ENCODE results near the gene MALRD1.

The MALRD1 gene

DNA sequence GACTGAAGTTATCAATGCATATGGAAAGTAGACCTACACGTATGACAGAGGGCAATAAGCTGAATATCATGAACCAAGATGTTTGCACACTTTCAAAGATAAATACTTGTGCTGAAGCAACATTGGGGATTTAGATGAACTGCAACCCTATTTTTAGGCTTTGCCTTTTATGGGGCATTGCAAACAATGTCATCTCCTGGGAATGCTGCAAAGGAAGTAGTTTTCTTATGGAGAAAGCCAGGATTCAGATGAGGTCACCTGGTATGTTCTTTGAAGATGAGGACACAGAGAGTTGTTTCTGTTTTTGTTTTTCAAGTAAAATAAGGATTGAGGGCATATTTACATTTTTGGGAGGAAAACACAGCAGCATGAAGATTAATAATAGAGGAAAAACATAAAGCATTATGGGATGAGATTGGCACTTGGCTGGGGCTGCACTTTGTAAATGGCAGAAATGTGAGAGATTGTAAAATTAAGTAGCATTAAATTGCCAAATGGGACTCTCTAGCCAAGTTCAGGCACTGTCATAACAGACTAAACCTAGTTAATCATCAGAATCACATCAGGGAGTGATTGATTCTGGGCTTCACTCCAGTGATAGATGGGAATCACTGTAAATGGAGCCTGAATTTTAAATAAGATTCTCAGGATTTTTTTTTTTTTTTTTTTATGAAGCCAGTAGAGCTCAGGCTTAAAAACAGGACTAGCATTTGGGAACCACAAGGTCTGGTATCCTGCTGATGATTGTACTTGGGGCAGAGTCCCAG is 63.1 kb downstream of the MALRD1 start:
- DNase-seq = no peak

GRCh38 chr10:19117438-19117837 is 68.8 kb downstream of the MALRD1 start:
- DNase-seq = no peak

DNA sequence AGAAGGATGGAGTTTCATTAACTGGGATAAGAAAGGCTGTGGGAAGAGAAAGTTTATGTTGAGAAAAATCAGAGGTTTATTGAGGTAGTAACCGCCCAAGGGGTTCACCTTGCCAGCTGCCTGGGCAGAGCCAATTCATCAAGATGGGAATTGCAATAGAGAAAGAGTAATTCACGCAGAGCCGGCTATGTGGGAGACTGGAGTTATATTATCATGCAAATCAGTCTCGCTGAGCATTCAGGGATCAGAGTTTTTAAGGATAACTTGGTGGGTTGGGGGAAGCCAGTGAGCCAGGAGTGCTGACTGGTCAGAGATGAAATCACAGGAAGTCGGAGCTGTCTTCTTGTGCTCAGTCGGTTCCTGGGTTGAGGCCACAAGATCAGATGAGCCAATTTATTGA is 70.6 kb downstream of the MALRD1 start:
- no peak for DNase-seq

DNA sequence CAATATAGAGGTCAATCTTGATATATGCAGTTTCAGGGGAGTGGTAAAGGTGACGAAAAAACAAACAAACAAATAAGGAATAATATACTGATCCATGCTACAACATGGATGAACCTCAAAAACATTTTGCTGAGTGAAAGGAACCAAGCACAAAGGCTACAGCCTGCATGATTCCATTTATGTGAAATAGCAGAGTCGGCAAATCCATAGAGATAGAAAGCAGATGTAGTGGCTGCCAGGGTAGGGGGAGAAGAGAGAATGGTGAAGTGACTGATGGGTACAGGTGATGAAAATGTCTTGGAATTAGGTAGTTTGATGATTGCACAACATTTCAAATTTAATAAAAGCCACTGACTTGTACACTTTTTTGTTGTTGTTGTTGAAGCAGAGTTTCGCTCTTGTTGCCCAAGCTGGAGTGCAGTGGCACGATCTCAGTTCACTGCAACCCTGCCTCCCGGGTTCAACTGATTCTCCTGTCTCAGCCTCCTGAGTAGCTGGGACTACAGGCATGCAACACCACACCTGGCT is 71.8 kb downstream of the MALRD1 start:
- DNase-seq = no peak

GRCh38 chr10:19133992-19134391 is 85.4 kb downstream of the MALRD1 start:
- DNase-seq = no peak

GRCh38 chr10:19142967-19143366 is 94.4 kb downstream of the MALRD1 start:
- no peak for DNase-seq

GRCh38 chr10:19144206-19144605 is 95.6 kb downstream of the MALRD1 start:
- no peak for DNase-seq

DNA sequence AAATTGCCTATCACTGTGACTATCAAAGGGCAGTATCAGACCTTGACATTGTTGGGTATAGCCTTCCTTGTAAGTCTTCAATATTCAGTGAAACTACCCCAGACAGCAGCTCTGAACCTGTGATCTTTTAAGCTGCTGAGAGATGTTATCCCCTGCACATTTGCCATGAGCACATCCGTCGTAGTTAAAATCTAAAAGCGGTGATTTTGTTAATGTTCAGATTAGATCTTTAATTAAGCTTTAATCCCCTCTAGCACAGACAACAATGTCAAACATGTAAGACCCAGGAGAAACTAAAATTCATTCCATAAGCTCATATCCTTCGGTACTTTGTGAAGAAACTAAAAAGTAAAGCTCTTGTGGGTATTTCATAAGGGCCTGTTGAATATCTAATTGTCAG is 105.8 kb downstream of the MALRD1 start:
- DNase-seq = no peak

DNA sequence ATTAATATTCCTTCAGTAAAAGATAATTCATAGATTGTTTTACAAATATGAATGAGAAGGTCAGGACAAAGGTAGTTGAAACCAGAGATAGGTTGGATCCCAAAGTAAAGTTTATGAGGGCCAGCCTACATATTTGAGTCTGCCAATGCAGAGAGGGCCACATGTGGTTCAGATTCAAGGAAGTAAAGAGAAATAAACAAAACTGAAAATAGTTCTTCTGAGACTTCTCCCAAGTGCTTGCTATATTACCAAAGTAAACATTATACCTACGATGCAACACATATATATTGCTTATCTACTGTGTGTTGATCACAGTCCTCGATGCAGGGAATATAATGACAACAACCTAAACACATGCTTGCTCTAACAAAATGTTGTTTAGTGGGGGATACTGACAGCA is 109.8 kb downstream of the MALRD1 start:
- DNase-seq = no peak

DNA sequence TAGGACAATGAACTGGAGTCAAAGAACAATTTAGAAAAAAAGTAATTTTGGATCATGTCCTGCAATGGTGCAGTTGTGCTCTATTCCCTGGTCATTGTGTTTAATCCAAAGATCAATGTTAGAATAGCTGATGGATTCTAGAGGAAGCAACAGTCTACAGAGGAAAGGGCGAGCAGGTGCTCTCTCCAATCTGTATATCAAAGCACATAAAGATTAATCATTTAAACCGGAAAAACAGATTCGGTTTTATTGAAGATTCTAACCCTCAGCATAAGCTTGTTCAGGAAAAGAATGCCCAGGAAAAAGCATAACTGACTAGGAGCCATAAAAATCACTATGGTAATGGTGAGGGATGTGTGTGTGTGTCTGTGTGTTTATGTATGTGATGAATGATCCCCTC is 110.3 kb downstream of the MALRD1 start:
- DNase-seq = no peak

DNA sequence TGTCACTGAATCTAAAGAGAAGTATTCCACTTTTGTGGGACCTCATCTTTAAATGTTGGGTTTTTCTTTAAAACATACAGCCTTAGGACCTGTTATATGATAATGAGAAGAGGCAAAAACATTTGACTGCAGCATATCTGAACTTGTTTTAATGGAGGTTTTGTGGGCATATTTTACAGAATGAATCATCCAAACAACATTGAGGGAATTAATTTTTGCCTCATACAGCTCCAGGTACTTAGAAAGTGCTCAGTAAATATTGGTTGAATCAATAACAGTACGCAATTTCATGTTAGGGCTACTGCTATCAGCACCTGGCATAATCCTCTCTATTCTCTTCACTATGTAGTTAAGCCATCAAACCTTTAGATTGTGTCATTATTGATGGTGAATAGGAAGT is 115.9 kb downstream of the MALRD1 start:
- no peak for DNase-seq

GRCh38 chr10:19168584-19168983 is 120.0 kb downstream of the MALRD1 start:
- DNase-seq = no peak

DNA sequence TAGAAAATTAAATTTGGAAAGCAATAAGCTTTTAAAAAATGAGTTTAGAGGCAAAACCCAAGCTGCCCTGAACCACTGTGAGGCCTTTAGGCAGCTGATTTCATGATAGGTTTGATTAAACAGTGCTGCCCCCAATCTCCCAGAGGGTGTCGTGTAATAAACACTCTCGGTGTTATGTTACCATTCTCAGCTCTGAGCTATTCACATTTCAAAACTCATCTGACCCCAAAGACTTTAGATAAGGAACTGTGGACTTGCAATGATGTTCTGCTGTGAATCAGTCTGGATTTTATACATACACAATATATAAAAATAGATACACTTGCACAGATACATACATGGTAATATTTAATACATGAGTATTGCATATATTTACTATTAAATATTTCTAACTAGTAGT is 120.4 kb downstream of the MALRD1 start:
- no peak for DNase-seq

DNA sequence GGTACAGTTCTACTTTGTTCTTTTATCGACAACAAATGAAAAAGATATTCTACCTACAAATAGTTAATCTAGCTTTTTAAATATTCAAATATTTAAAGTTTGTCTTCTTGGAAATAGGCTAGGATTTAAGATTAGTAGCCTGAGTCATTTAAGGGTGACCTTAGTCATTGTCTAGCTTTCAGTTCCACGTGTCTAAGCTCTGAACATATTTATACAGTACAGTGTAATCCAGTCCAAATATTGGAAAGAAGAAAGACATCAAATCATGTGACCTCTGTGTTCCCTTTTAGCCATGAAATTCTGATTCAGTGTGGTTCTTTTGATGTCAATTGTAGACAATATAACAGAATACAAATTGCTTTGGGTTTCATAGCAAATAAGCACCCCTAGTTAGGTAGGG is 121.1 kb downstream of the MALRD1 start:
- DNase-seq = no peak

DNA sequence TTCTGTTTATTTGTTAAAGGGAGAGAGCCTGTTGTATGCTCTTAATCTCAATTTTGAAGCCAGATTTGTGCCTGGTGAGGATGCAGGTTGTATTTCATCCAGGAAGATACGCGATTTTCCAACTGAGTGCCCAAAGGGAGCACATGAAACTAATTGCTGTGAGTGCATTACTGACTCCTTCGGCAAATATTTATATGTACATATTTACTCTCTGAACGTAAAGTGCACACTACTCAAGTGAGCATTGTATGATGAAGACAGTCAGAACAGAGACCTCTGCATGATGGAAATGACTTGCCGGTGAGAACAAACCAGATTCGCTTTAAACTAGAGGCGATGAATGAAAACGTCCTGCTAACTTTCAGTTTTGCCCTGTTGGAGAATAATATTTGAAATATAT is 130.1 kb downstream of the MALRD1 start:
- no peak for DNase-seq

GRCh38 chr10:19184891-19185290 is 136.3 kb downstream of the MALRD1 start:
- no peak for DNase-seq

- no peak for DNase-seq
Observed at GRCh38 chr10:19194866-19195265, 146.3 kb downstream of the MALRD1 start.

DNA sequence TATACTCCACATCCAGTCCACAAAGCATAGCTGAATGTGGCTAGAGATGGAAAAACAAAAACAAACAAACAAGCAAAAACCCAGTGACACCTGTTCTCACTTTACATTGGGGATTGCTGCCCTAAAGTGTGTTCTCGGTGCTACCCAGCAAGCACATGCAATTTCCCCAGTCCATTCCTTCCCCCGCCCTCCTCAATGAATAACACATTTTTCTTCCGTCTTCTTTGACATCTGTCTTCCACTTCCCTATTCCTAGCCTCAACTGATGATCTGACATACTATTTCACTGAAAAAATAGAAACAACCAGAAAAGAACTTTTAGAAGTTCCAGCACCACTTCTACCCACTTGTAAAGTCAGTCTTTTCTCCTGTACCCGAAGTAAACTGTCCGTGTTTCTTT is 147.1 kb downstream of the MALRD1 start:
- no peak for DNase-seq

DNA sequence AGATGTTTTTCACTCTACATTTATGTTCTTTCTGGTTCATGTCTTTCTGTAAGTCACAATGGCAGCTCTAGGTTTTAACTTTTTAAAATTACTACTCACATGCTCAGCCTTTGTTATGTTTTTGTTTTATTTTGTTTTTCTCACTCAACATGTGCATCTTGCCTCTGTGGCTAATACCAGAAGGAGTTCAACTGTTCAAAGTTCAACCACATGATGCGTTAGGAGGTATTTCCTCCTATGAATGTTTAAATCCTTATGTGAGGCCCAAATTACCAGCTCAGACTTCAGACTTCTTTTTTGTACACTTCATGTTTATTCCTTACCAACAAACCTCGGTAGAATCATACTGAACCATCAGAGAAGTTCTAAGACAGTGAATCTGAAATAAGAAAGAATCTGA is 151.6 kb downstream of the MALRD1 start:
- DNase-seq = no peak

GRCh38 chr10:19204246-19204917 is 155.8 kb downstream of the MALRD1 start:
- DNase-seq = no peak

DNA sequence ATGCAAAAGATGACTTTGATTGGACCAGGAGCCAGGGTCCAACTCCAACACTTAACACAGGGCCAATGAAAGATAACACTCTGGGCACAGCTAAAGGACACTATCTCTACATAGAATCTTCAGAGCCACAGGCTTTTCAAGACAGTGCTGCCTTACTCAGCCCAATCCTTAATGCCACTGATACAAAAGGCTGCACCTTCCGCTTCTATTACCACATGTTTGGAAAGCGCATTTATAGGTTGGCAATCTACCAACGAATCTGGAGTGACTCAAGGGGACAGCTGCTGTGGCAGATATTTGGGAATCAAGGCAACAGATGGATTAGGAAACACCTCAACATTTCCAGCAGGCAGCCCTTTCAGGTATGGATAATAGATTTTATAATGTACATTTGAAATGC is 160.7 kb downstream of the MALRD1 start:
- no peak for DNase-seq

DNA sequence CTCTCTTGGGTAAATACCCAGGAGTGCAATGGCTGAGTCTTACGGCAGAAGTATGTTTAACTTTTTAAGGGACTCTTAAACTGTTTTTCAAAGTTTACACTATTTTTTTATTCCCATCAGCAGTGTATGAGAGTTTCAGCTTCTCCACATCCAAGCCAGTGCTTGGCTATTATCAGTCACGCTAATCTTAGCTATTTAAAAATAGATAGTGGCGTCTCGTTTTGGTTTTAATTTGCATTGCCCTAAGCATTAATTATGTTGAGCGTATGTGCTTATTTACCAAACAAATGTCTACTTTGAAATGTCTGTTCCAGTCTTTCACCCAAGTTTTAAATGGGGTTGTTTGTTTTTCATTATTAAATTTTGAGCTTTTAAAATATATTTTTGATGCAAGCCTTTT is 164.0 kb downstream of the MALRD1 start:
- no peak for DNase-seq

GRCh38 chr10:19221216-19221615 is 172.6 kb downstream of the MALRD1 start:
- DNase-seq = no peak

DNA sequence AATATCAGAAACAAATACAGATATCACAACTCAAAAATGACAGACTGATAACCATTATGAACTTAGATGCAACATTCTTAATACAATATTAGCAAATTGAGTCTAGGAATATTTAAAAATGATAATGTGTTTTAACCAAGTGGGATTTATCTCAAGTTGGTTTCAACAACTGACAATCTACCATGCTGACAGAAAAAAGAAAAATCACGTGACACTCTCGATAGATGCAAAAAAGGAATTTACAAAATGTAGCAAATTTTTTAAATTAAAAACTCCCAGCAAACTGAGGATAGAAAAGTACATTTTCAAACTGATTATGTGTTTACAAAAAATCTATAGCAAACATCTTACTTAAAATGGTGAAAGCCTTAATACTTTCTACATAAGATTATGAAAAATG is 177.4 kb downstream of the MALRD1 start:
- no peak for DNase-seq

DNA sequence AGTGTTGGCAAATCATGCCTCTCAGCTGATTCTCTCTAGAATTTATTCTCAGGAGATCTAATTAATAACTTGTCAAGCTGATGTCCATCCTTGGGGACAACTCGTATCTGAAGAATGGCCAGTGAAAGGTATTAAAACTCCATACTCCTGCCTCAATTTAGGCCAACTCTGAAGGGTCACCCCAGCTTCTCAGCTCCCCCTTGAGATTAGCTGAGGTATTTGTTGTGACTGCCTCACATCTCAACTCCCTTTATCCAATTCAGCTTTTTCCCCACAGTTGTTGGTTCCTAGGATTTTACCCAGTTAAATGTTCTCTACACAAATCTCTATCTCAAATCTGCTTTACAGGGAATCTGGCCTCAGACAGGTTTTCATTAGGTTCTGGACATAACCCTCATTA is 182.4 kb downstream of the MALRD1 start:
- DNase-seq = no peak

Data from suppressor macrophage treated with lipopolysaccharide for 4 hours (primary cell).